Effector memory CD8-positive, alpha-beta T cell (primary cell): Measurements from ENCODE around the gene PLXNA4.

Experiments
- ATAC-seq: fragments of 150-1000 bp; cut with Tn5 transposase; replicated peaks from 2 replicates; pipeline ENCODE4 v1.10.0; 2021; ENCODE audit warnings: mild to moderate bottlenecking, moderate library complexity
- DNase-seq, 3 experiments: peaks; one replicate each; pipeline ENCODE4 v3.0.0; 2021
- H3K27ac Mint-ChIP-seq, 2 donors: one replicate each; pipeline ENCODE4 v1.8.0; 2022; ENCODE audit warnings: mild to moderate bottlenecking in 2 of 2, mixed read lengths in 2 of 2, moderate library complexity in 2 of 2
- H3K27me3 Mint-ChIP-seq, 2 donors: one replicate each; pipeline ENCODE4 v1.8.0; 2022; ENCODE audit warnings: mixed read lengths in 2 of 2
- H3K36me3 Mint-ChIP-seq: one replicate; pipeline ENCODE4 v1.8.0; 2022; ENCODE audit warnings: mild to moderate bottlenecking, moderate library complexity, mixed read lengths; ENCODE audit not compliant: insufficient read depth
- H3K4me1 Mint-ChIP-seq, 2 donors: one replicate each; pipeline ENCODE4 v1.8.0; 2022; ENCODE audit warnings: low read depth in 2 of 2, mixed read lengths in 2 of 2
- H3K4me3 Mint-ChIP-seq, 2 donors: one replicate each; pipeline ENCODE4 v1.8.0; 2022; ENCODE audit warnings: mild to moderate bottlenecking in 2 of 2, mixed read lengths in 2 of 2, moderate library complexity in 2 of 2
- H3K9me3 Mint-ChIP-seq, 2 donors: one replicate each; pipeline ENCODE4 v1.8.0; 2022; ENCODE audit warnings: mixed read lengths in 2 of 2

The PLXNA4 gene

GRCh38 chr7:132547821-132548220 lies 28.4 kb downstream of the PLXNA4 start:
- peaks cover 10 to 12% of the 10 kb centered on the region in 2 donors for H3K9me3 Mint-ChIP-seq
- H3K4me3 Mint-ChIP-seq, result no peak overlapping the region
- H3K36me3 Mint-ChIP-seq, result no peaks in the 10 kb centered on the region
- H3K27ac Mint-ChIP-seq, result no peak overlapping the region
- DNase-seq (no peak), ATAC-seq (no peak)
- H3K27me3 Mint-ChIP-seq, result peaks cover 31 to 35% of the 10 kb centered on the region in 2 donors
- no peaks in the 10 kb centered on the region for H3K4me1 Mint-ChIP-seq

- Mint-ChIP-seq H3K4me1 (no peaks in the 10 kb centered on the region), H3K36me3 (no peaks in the 10 kb centered on the region), H3K4me3 (no peak overlapping the region), H3K9me3 (peaks cover 10 to 12% of the 10 kb centered on the region in 2 donors), H3K27ac (no peak overlapping the region), H3K27me3 (peaks cover 24 to 34% of the 10 kb centered on the region in 2 donors)
- ATAC-seq (no peak), DNase-seq (no peak)
These were observed 29.7 kb downstream of the PLXNA4 start for GRCh38 chr7:132546366-132547127.

GRCh38 chr7:132545756-132546155 lies 30.5 kb downstream of the PLXNA4 start:
- H3K9me3 Mint-ChIP-seq, result peaks cover 3 to 5% of the 10 kb centered on the region in 2 donors
- DNase-seq, result no peak
- no peak overlapping the region for H3K4me3 Mint-ChIP-seq
- H3K4me1 Mint-ChIP-seq, result peaks cover 0 to 3% of the 10 kb centered on the region in 2 donors
- H3K27me3 Mint-ChIP-seq, result peaks cover 23 to 31% of the 10 kb centered on the region in 2 donors
- H3K27ac Mint-ChIP-seq, result peak overlapping the region in 1 of 2 donors; percentile 77
- ATAC-seq, result no peak
- H3K36me3 Mint-ChIP-seq, result no peaks in the 10 kb centered on the region

- peaks cover 0 to 3% of the 10 kb centered on the region in 2 donors for H3K9me3 Mint-ChIP-seq
- H3K4me1 Mint-ChIP-seq, result peaks cover 0 to 3% of the 10 kb centered on the region in 2 donors
- no peak overlapping the region for H3K4me3 Mint-ChIP-seq
- H3K27ac Mint-ChIP-seq, result no peak overlapping the region
- ATAC-seq, result no peak
- H3K36me3 Mint-ChIP-seq, result no peaks in the 10 kb centered on the region
- H3K27me3 Mint-ChIP-seq, result peaks cover 16 to 28% of the 10 kb centered on the region in 2 donors
- no peak for DNase-seq
These were observed 31.3 kb downstream of the PLXNA4 start for GRCh38 chr7:132544999-132545398.

GRCh38 chr7:132544025-132544424 lies 32.2 kb downstream of the PLXNA4 start:
- no peak for DNase-seq
- Mint-ChIP-seq H3K27me3 (peaks cover 7 to 28% of the 10 kb centered on the region in 2 donors), H3K36me3 (no peaks in the 10 kb centered on the region), H3K27ac (no peak overlapping the region), H3K9me3 (peaks cover 0 to 3% of the 10 kb centered on the region in 2 donors), H3K4me1 (peaks cover 0 to 3% of the 10 kb centered on the region in 2 donors), H3K4me3 (no peak overlapping the region)
- ATAC-seq, result no peak

- Mint-ChIP-seq H3K27me3 (peaks cover 7 to 21% of the 10 kb centered on the region in 2 donors), H3K36me3 (no peaks in the 10 kb centered on the region), H3K4me1 (peaks cover 0 to 3% of the 10 kb centered on the region in 2 donors), H3K9me3 (peaks cover 0 to 3% of the 10 kb centered on the region in 2 donors), H3K4me3 (no peak overlapping the region), H3K27ac (no peak overlapping the region)
- ATAC-seq (no peak), DNase-seq (no peak)
These were observed 33.4 kb downstream of the PLXNA4 start for GRCh38 chr7:132542895-132543294.

GRCh38 chr7:132541656-132542055 lies 34.6 kb downstream of the PLXNA4 start:
- H3K27me3 Mint-ChIP-seq, result peaks cover 7 to 12% of the 10 kb centered on the region in 2 donors
- peaks cover 0 to 3% of the 10 kb centered on the region in 2 donors for H3K4me1 Mint-ChIP-seq
- H3K9me3 Mint-ChIP-seq, result peaks cover 0 to 3% of the 10 kb centered on the region in 2 donors
- H3K27ac Mint-ChIP-seq, result no peak overlapping the region
- no peaks in the 10 kb centered on the region for H3K36me3 Mint-ChIP-seq
- no peak for DNase-seq
- H3K4me3 Mint-ChIP-seq, result no peak overlapping the region
- ATAC-seq, result no peak

- ATAC-seq (no peak), DNase-seq (no peak)
- Mint-ChIP-seq H3K27ac (peak overlapping the region in 1 of 2 donors; percentile 47), H3K9me3 (no peaks in the 10 kb centered on the region), H3K36me3 (no peaks in the 10 kb centered on the region), H3K4me3 (no peak overlapping the region), H3K27me3 (peaks cover 12 to 17% of the 10 kb centered on the region in 2 donors), H3K4me1 (peaks cover 0 to 3% of the 10 kb centered on the region in 2 donors)
These were observed 38.7 kb downstream of the PLXNA4 start for GRCh38 chr7:132537456-132538145.

GRCh38 chr7:132536654-132537395 lies 39.4 kb downstream of the PLXNA4 start:
- peaks cover 0 to 3% of the 10 kb centered on the region in 2 donors for H3K4me1 Mint-ChIP-seq
- no peak overlapping the region for H3K4me3 Mint-ChIP-seq
- peak overlapping the region in 1 of 2 donors; percentile 47 for H3K27ac Mint-ChIP-seq
- peaks cover 12 to 17% of the 10 kb centered on the region in 2 donors for H3K27me3 Mint-ChIP-seq
- no peaks in the 10 kb centered on the region for H3K36me3 Mint-ChIP-seq
- H3K9me3 Mint-ChIP-seq, result no peaks in the 10 kb centered on the region
- ATAC-seq (no peak), DNase-seq (no peak)

- peaks cover 0 to 2% of the 10 kb centered on the region in 2 donors for H3K4me1 Mint-ChIP-seq
- no peak for DNase-seq
- no peak overlapping the region for H3K4me3 Mint-ChIP-seq
- no peak overlapping the region for H3K27ac Mint-ChIP-seq
- no peaks in the 10 kb centered on the region for H3K9me3 Mint-ChIP-seq
- H3K27me3 Mint-ChIP-seq, result peaks cover 7 to 11% of the 10 kb centered on the region in 2 donors
- H3K36me3 Mint-ChIP-seq, result no peaks in the 10 kb centered on the region
- ATAC-seq, result no peak
These were observed 42.4 kb downstream of the PLXNA4 start for GRCh38 chr7:132533916-132534315.

- Mint-ChIP-seq H3K27me3 (peaks cover 14 to 28% of the 10 kb centered on the region in 2 donors), H3K4me3 (no peak overlapping the region), H3K36me3 (no peaks in the 10 kb centered on the region), H3K4me1 (peaks cover 0 to 2% of the 10 kb centered on the region in 2 donors), H3K9me3 (no peaks in the 10 kb centered on the region), H3K27ac (no peak overlapping the region)
- DNase-seq (no peak), ATAC-seq (no peak)
These were observed 44.0 kb downstream of the PLXNA4 start for GRCh38 chr7:132532281-132532680.

- ATAC-seq (no peak), DNase-seq (no peak)
- Mint-ChIP-seq H3K4me3 (no peak overlapping the region), H3K4me1 (peaks cover 0 to 2% of the 10 kb centered on the region in 2 donors), H3K9me3 (no peaks in the 10 kb centered on the region), H3K36me3 (no peaks in the 10 kb centered on the region), H3K27ac (no peak overlapping the region), H3K27me3 (peaks cover 18 to 35% of the 10 kb centered on the region in 2 donors)
These were observed 44.7 kb downstream of the PLXNA4 start for GRCh38 chr7:132531562-132531961.

- ATAC-seq (no peak), DNase-seq (no peak)
- Mint-ChIP-seq H3K4me1 (peaks cover 0 to 2% of the 10 kb centered on the region in 2 donors), H3K36me3 (no peaks in the 10 kb centered on the region), H3K4me3 (no peak overlapping the region), H3K9me3 (no peaks in the 10 kb centered on the region), H3K27ac (no peak overlapping the region), H3K27me3 (peaks cover 12 to 33% of the 10 kb centered on the region in 2 donors)
These were observed 47.6 kb downstream of the PLXNA4 start for GRCh38 chr7:132528695-132529094.
